ENCODE measurements around the gene RSBN1L.
"Not testable (repeated sequence)": the region's sequence is repeated elsewhere in the genome, so short reads cannot be mapped to it uniquely, and the experiment has no call there.

RSBN1L gene

DNA sequence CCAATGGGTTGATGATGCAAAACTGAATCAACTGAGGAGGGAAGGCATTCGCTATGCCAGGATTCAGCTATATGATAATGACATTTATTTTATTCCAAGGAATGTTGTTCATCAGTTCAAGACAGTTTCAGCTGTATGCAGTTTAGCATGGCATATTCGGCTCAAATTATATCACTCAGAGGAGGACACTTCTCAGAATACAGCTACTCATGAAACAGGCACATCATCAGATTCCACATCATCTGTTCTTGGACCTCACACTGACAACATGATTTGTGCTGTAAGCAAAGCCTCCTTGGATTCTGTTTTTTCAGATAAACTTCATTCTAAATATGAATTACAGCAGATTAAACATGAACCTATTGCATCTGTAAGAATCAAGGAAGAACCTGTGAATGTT is 82.3 kb downstream of the RSBN1L start:
- no peak for DNase-seq

DNA sequence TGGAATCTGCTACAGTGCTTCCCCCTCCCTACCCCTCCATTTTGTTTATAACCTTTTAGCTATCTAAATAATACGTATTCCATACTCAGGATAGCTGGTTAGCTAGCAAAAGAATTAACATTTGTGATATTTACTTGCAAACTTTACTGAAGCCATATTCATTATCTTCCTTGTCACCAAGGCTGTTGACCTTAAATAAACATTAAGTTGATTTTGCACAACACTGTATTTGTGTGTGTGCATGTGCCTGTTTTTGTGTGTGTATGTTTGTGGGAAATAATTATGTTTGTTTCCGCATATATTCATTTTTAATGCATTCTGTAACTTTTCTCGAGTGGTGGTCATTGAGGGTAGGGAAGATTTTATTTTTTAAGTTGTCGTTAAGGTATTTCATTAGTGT is 86.1 kb downstream of the RSBN1L start:
- no peak for DNase-seq

DNA sequence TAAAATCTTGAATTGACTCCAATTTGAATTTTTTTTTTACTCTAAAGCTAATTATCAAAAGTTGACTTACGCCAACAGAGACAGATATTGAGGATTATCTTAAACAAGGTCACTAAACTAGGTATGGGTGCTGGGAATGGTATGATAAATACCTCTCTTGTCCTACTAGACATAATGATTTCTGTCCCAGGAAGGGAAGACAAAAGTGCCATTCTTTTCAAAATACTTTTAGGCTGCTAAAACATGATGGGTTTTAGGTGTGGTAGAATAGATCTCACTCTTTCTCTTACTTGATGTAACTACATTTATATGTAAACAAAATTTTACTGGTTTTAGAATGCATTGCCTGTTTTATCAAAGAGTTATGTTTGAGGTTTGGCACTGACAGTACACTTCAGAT is 86.9 kb downstream of the RSBN1L start:
- no peak for DNase-seq

DNA sequence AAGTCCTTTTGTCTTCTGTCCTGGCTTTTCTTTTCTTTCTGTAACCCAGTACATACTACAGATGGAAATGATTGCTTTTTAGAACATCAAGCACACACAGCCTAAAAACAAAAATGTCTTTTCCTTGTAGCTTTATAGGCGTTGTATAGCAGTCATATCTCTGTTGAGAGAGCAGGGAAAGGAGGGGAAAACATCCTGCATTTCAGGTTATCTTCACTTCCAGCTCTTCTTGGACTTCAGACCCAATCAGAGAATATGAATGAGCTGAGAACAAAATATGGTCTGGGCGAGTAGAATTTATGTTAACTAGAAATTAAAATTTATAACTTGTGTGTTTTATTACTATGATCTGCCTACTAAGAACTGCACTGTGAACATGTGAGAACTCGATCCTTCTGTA is 87.3 kb downstream of the RSBN1L start:
- DNase-seq: no peak

DNA sequence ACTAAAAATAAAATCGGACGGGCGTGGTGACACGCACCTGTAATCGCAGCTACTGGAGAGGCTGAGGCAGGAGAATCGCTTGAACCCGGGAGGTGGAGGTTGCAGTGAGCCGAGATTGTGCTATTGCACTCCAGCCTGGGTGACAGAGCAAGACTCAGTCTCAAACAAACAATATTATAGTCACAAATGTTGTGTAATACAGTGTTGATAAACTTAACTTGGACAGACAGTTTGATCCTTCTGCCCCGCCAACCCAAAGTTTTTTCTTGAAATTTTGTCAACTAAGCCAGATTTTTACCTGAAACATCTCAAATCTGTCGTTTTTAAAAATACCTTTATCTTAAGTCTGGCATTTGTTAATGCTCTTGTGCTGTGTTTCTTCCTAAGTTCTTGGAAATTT is 88.2 kb downstream of the RSBN1L start:
- not testable (repeated sequence) for DNase-seq

DNA sequence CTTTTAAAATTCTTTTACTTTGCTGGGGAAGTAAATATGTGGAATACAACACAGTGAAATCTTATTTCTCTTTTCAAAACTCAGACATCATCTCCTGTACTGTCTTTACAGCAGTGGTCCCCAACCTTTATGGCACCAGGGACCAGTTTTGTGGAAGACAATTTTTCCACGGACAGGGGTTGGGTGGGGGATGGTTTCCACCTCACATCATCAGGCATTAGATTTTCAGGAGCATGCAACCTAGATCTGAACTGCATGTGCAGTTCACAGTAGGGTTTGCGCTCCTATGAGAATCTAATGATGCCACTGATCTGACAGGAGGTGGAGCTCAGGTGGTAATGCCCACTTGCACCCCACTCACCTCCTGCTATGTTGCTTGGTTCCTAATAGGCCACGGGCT is 89.8 kb downstream of the RSBN1L start:
- no peak for DNase-seq

DNA sequence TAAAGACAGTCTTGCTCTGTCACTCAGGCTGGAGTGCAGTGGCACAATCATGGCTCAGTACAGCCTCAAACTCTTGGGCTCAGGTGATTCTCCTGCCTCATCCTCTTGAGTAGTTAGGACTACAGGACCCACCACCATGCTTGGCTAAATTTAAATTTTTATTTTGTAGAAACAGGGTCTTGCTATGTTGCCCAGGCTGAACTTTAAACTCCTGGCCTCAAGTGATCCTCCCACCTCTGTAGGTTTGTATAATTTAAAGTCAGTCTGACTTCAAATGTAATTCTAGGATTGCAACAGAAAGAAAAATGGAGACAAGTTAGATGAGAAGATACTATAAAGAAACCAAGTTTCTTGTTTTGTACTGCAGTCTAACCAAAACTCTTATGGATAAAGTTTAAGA is 90.5 kb downstream of the RSBN1L start:
- no peak for DNase-seq

DNA sequence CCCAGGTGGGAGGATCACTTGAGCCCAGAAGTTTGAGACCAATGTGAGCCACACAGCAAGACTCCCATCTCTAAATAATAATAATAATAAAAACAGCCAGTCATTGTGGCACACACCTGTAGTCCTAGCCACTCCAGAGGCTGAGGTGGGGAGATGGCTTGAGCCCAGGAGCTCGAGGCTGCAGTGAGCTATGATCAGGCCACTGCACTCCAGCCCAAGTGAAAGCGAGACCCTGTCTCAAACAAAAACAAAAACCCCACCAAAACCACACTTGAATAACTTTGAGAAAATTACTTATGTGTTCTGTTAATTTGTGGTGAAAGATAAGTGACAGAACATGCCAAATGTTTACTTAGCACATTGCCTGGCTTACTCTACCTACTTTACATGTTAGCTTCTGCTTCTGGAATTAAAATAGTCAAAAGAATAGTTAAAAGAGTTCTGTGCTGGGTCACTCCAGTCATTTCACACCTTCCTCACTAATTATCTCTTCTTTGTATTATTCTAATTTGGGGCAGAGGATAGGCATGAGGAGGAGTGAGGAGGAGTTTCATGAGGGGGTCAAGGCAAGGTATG is 92.2 kb downstream of the RSBN1L start:
- DNase-seq: no peak

DNA sequence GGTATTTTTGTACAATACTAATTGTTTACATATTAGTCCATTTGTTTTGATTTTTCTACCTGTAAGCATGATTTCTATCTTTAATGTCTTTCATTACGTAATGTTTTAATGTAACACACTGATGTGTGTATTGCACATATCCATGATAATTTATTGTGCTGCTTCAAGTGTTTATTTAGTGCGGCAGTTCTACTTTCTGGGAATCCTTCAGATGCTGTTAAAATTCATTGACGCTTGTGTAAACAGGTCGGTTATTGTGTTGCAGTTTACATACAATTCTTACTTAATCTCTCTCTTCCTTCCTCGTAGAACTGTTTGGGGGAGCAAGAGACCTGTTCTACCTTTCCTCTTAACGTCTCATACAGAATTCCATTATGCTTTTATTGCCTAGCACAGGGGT is 95.1 kb downstream of the RSBN1L start:
- DNase-seq: no peak

DNA sequence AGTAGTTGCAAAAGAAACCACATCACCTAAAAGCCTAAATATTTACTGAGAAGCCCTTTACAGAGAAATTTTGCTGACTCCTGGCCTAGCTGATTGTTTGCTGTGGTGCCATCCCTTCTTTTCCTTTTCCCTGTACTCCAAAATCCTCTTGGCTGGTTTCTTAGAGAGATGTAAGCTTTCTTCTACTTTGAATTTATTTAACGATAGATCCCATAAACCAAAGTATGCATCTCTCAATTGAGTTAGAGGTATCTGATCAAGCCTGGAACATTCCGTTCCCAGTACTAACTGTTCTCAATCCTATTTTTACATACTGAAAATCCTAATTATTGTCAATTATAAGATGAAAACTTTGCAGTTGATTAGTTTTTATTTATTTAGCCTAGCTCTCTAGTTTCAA is 95.7 kb downstream of the RSBN1L start:
- DNase-seq: no peak

DNA sequence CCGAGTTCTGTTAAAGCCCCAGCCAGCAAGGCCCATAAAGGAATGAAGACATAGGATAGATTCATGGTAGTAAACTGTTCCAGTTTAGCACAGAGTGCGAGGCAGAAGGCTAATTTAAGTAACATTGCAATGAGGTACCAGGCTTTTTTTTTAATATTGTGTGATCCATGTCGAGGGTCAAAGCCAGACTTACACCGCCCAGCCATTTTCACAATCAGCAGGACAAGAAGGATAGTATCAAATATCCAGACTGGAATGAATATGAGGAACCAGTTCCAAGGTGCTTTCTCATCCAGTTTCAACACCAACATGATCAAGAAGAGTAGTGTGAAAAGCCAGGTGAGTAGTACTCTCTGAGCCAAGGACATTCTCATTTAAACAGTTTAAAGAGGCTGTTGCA is 97.7 kb downstream of the RSBN1L start:
- no peak for DNase-seq

DNA sequence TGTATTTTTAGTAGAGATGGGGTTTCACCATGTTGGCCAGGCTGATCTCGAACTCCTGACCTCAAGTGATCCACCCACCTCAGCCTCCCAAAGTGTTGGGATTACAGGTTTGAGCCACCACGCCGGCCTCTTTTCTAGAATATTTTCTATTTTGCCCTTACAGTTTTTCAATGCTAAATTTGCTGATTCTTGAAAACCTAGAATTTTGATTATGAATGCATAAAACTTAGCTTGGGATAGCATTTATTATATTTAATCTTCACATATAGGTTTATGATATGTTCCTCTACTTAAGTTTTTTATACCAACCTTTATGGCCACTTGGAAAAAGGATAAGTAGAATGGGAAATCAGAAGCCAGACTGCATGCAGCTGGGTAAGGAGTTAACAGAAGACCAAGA is 99.8 kb downstream of the RSBN1L start:
- DNase-seq: no peak

DNA sequence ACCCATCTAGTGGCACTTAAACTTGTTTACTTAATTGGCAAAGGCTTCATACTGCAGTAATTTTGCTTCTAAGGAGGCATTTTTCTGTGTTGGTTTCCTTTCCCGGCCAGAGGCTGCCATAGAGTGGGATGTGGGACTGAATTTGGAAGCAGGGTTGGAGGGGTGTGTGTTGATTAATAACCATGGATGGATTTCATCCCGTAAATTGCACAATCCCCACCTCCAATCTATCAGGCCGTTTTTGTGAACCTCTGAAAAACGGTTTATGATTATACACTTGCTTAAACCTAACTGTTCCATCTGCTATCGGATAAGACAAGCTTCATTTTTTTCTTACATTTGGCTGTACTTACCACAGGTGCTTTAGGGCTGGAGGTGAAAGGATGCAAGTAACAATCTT is 100.7 kb downstream of the RSBN1L start:
- no peak for DNase-seq

DNA sequence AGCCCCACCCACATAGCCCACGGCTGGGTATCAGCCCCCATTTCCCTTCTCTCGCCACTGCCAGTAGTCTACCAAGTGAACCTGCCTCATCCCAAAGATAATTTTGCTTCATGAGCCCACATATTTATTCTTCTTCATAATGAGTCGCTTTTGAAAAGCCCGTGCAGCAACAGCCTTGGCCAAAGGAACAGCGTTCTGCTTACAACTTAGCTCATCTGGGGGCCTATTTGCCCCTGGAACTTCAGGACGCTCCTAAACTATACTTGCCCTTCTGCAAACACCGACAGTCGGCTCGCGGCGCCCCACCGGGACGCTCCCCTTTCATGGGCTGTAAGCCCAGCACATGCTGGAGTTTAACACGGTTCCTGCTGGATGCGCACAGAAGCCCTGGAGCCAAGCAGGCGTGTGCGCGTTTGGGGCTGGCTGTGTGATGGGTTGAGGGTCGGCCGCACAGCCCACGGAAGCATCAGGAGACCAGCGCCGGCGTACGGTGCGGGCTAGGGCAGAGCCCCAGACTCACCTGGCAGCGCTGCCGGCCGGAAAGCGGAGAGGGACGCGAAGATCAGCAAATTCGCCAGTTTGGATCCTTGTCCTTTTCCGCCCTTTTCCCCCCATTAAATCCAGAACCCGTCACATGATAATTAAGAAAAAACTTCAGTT is 101.6 kb downstream of the RSBN1L start:
- DNase-seq: peak in 2 of 3 donors; percentile 28 to 37

DNA sequence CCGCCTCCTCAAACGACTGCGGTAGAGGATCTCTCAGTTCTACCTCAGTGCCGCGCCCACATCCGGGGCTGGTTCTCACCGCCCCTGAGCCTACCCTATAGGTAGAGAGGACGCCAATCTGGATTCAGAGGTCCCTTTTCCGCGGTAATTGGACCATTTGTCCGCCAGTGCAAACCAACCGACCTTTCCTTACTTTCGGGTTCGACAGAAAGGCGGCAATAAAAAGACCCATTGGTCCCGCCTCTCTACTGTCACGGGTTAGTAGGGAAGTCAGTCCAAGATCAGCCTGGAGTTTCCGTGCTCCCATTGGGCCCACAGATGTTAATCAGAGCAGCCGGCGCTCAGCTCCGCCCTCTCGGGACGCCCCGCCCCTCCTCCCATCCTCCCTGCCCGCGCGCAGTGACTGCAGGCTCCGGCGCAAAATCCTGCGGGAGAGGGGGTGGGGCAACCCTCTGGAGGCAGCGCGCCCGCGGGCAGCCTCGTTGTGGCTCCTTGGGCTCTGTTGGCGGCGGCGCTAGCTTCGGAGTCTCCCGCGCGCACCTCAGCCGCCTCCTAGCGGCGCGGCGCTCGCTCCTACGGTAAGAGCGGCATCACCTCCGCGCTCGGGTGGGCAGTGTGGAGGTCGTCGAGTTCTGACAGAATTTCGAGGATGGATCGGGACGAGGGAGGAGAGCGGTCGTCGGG is 102.3 kb downstream of the RSBN1L start, which contains the start of the genes PHTF2 and TMEM60:
Gene PHTF2 (plus strand): TSS at position 380 of the 684 bp plus-strand sequence.
Gene TMEM60 (minus strand): TSS at position 41 of the 684 bp plus-strand sequence. CDS start 4,061 bp downstream, outside the sequence.
- peak; percentile 98 to 100 (median 99) for DNase-seq

DNA sequence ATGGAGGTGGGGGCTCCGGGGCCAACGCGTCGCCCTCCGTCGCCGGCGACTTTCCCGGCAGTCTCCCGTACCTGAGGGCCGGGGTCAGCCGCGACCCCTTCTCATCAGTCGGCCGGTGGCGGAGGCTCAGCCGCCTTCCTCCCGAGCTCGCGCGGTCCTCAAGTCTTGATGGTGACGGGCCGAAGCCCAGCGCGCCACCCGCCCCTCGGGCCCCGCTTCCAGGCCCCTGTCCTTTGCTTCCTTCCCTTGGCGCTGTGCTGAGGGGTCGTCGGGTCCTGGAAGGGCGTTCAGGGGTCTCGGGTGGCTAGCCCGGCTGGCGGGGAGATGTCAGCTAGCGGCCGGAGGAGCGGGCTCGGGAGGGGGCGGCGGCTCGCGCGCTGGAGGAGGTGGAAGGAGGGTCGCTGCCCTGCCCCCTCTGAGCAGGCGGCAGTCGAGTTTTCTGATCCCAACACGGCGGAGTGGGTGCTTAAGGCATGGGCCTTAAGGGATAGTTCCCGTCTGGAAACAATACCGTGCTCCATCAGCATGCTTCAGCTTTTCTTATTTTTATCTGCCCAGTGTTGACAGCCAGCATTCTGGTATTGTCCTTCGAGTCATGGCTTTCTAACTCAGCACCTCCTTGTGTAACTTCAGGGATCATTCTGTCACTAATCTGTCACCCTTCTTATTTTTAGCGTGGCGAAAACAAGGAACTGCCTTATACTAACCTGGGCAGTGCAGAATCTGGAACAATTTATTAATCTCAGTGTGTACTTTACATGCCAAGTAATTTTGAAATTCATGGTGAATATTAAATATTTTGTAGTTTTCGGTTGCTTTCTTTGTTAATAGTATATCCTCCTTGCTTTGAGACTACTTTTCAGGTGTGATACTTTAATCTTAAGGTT is 103.1 kb downstream of the RSBN1L start:
- peak; percentile 61 to 74 (median 70) for DNase-seq

DNA sequence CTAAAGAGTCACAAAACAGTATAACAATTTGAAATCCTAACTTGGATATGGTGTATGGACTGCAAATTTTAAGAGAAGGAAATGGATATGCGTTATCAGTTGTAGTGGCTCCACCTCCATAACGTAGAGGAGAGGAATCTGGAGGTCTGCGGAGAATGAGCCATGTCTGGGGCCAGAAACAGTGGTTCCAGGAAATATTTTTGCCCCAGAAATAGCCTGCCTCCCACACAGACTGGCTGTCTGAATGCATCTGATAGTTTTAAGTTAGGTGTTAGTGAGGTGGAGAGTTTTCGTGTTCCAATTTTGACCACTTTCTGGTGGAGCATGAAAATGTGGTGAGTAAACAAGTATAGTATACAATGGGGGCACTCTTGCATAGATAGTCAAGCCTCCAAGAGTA is 103.9 kb downstream of the RSBN1L start:
- DNase-seq: no peak

DNA sequence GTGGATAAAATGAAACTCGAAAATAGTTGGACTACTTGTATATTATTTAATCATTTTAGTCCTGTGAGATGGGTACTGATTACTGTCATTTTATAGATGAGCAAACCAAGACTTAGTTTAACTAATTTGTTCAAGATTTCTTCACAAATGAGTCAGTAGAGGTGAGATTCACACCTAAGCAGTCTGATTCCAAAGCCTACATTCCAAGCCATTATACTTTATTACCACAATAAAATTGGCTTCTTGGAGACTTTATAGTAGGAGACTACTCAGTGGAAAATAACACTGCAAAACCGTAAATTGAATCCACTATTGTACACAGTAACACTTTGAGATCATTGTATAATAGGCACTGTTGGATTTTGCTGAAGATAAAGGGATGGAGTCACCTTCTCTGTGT is 104.5 kb downstream of the RSBN1L start:
- DNase-seq: no peak

DNA sequence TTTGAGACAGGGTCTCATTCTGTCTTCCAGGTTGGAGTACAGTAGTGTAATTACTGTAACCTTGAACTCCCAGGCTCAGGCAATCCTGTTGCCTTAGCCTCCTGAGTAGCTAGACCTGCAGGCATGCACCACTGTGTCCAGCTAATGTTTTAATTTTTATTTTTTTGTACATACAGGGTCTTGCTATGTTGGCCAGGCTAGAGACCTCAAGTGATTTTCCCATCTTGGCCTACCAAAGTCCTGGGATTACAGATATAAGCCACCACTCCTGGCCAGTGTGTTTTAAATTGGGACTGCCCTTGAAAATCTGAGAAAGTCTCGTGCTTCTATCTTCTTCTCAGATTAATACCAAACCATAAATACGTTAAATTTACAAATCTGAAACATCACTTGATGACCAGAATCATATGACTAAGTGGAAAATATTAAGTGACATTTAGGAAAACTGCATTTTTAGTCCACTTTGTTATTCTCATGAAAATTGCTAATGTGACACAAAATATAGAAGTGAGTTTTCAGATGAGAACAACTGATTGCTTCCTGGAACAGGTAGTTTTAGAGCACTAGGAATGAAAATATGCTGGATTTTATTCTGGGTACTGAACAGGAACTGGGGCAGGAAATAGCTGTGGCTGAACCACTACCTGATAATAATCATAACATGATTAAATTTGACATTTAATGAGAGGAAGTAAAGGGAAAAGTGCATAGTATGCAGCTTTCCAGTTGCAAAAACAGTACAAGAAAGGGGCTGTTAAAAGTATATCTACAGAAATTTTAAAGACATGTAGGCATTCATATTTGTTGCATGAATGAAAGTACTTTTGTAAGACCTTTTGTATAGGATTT is 106.5 kb downstream of the RSBN1L start:
- peak in 1 of 3 donors; percentile 31 for DNase-seq

DNA sequence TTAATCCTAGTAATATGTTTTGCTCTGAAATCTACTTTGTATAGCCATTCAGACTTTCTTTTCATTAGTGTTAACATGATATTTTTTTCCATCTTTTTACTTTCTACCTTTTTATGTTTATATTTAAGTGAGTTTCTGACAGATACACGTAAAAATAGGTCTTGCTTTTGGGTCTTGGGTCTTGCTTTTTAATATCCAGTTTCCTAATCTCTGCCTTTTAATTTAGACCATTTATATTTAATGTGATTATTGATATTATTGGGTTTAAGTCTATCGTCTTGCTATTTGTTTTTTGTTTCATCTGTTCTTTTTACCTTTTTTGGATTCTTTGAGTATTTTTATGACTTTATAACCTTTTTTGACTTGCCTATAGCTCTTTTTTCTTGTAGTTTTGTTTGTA is 110.2 kb downstream of the RSBN1L start:
- no peak for DNase-seq

DNA sequence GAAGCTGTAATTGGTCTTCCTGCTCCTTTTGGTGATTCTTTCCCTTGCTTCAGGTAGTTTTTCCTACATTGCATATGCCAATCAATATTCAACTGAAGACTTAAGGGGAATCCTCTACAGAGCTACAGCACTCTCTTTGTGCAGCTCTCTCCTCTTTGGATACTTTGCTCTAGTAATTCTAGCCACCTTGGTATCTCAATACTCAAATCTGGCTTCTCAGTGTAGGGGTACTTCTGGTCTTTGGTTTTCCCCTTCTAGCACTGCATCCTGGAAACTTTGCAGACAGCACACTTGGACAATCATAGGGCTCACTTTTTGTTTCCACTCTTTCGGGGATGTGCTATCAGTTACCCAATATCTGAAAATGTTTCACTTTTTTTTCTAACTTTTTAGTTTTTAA is 112.3 kb downstream of the RSBN1L start:
- no peak for DNase-seq

Measured in suppressor macrophage treated with lipopolysaccharide for 1 hour (primary cell).